ENCODE data around the gene GNL3L. TPM values are rescaled to one million over a fixed set of nuclear protein-coding genes. Genes with fewer than 3 reads are reported as not detected.
"Not testable (repeated sequence)": the region's sequence is repeated elsewhere in the genome, so short reads cannot be mapped to it uniquely, and the experiment has no call there.

Gene GNL3L, protein sequence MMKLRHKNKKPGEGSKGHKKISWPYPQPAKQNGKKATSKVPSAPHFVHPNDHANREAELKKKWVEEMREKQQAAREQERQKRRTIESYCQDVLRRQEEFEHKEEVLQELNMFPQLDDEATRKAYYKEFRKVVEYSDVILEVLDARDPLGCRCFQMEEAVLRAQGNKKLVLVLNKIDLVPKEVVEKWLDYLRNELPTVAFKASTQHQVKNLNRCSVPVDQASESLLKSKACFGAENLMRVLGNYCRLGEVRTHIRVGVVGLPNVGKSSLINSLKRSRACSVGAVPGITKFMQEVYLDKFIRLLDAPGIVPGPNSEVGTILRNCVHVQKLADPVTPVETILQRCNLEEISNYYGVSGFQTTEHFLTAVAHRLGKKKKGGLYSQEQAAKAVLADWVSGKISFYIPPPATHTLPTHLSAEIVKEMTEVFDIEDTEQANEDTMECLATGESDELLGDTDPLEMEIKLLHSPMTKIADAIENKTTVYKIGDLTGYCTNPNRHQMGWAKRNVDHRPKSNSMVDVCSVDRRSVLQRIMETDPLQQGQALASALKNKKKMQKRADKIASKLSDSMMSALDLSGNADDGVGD
- 35.4 and 65.5 TPM in 2 replicates for total RNA-seq

GRCh38 chrX:54529552-54530356, at the start of gene GNL3L:
Gene GNL3L (plus strand): TSS chrX:54530219. CDS start chrX:54532567, 2,348 bp downstream.
- DNase-seq, result peak; percentile 87

GRCh38 chrX:54482839-54483593, 47.0 kb upstream of the GNL3L start:
- DNase-seq, result peak; percentile 13

- no peak for DNase-seq
Observed at GRCh38 chrX:54483946-54484345, 46.1 kb upstream of the GNL3L start.

DNA sequence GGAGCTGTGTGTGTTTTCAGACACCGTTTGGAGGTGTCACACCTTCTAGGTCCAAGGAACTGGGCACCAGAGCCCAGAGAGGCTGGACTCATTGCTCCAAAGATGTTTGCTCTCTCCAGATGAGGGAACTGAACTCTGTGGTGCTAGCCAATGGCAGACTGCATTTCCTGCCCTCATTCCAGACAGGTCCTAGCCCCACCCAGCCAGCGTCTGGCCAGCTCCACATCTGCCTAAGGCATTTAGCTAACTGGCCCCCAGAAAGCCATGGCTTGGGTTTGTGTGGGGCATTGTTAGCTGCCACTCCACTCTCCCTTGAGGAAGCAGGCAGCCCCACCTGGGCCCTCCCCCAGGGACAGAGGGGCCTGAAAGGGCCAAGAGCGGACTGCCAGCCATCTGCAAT, 45.4 kb upstream of the GNL3L start:
- DNase-seq, result no peak

GRCh38 chrX:54489819-54490218, 40.2 kb upstream of the GNL3L start:
- not testable (repeated sequence) for DNase-seq

DNA sequence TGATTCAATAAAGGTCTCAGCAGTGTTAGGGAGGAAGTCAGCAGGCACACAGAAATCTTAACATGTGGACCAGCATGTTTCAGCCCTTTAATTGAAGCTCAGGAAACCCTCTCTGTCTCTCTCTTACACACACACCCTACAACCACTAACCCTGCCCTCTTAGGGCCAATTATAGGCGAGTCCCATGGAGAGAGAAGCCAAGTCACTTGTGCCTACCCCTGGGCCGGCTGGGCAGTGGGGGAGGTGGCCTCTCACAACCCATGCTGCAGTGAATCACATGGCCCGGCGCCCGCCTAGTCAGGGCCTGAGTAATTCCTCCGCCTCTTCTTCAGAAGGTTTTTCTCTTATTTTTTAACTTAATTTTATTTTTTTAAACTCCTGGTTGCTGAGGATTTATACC, 37.7 kb upstream of the GNL3L start:
- DNase-seq, result peak; percentile 49

- no peak for DNase-seq
Observed at GRCh38 chrX:54494166-54494988, 35.6 kb upstream of the GNL3L start.

DNA sequence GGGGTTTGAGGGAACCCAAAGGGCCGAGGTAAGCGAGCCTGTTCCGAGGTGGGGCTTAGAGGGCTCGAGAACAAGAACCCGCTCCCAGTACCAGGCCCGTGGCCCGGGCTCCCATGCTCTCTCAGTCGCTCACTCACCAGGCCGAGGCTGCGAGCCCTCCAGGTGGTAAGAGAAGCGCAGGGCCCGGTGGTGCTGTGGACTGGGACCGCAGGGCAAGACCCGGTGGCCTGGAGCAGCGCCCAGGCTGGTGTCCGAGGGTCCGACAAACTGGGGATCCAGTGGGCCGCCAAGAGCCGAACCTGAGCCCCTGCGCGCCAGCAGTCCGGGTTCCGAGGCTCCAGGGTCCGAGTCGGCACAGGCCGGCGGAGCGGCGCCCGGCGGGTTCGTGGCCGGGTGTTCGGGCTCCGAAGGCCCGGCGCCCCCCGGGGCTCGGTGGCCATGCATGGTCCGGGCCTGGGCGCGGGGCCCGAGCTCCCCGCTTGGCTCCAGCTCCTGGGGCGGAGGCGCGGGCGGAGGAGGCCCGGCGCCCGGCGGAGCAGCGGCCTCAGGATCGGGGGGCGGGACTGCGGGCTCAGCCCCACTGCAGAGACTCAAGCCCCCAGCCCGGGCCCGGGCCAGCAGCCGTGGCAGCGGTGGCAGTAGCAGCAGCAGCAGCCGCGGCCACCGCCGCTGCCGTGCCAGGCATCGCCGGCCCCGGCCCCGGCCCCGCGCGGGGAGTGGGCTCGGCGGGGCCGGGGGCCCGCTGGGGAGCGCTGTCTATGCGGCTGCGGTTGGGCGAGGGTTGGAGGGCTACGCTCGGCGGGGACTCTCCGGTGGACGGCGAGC, 34.8 kb upstream of the GNL3L start:
- peak; percentile 42 for DNase-seq

DNA sequence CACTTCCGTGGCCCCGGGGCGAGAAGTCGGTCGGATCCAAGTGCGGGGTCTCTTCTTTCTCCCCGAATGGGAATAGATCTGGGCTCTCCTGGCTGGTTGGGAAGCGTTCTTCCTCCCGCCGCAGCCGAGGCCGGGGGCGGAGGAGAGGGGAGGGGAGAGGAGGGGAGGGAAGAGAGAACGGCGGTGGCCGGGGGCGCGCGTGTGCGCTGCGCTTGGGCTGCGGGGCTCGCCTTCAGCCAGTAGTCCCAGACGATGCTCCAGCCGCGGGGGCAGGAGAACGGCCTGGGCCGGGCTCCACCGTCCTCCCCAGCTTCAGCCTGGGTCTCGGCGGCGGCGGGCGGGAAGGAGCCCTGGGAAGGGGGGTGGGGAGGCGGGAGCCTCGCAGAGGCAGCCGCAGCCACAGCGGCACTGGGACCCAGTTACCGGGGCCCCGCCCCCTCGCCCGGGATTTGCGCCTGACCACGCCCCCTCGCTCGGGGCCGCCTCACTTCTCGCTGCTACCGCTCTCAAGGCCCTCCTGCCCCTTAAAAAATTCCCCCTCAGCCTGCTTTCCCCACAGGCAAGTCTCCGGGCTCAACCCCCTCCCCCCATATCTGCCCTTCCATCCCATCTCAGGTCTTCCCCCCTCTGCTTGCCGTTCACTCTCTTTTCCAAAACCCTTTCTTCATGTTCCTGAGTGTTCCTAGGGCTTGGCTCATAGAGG, 34.1 kb upstream of the GNL3L start, which contains the start of gene FGD1:
FGD1 (minus strand) TSS at position 421 of the 703 bp plus-strand sequence. CDS start 802 bp downstream, outside the sequence.
- peak; percentile 56 for DNase-seq

GRCh38 chrX:54496517-54496852, 33.5 kb upstream of the GNL3L start:
- DNase-seq, result no peak

DNA sequence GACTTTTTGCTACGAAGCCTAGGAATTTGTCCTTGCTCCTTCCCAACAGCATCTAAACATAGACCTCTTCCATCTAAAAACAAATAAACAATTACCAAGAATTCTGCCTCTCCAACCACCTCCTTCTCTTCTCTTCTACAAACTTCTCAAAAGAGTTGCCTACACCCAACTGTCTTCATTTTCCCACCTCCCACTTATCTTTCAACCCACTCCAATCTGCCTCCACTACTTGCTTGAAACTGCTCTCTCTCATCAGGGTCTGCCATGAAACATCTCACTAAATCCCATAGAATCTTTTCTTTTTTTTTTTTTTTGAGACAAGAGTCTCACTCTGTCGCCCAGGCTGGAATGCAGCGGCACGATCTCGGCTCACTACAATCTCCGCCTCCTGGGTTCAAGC, 33.1 kb upstream of the GNL3L start:
- no peak for DNase-seq

- DNase-seq, result peak; percentile 60
Observed at GRCh38 chrX:54509400-54509799, 20.6 kb upstream of the GNL3L start.

- no peak for DNase-seq
Observed at GRCh38 chrX:54529151-54529550, 868 bp upstream of the GNL3L start.

GRCh38 chrX:54530357-54530900, 410 bp downstream of the GNL3L start:
- DNase-seq, result peak; percentile 13

GRCh38 chrX:54534271-54534670, 4.3 kb downstream of the GNL3L start:
- no peak for DNase-seq

DNA sequence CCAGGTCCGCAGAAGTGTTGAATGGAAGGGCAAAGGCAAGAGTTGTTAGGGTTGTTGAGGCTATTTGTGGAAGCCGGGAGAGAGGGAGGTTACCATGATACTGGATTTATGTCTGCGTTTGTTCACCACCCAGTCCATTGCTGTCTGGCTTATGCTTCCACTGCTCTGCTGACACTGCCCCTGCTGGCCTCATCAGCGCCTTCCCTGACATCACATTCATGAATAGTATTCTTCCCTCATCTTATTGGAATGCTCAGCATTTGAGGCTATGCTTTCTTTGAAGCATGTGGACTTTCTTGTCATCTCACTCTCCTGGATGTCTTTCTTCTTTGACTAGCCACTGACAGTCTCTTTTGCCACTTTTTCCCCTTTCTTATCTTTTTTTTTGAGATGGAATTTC, 10.3 kb downstream of the GNL3L start:
- peak; percentile 10 for DNase-seq

DNA sequence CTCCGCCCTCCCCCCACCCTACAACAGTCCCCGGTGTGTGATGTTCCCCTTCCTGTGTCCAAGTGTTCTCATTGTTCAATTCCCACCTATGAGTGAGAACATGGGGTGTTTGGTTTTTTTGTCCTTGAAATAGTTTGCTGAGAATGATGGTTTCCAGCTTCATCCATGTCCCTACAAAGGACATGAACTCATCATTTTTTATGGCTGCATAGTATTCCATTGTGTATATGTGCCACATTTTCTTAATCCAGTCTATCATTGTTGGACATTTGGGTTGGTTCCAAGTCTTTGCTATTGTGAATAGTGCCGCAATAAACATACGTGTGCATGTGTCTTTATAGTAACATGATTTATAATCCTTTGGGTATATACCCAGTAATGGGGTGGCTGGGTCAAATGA, 12.2 kb downstream of the GNL3L start:
- DNase-seq, result not testable (repeated sequence)

- DNase-seq, result no peak
Observed at GRCh38 chrX:54550821-54551220, 20.8 kb downstream of the GNL3L start.

DNA sequence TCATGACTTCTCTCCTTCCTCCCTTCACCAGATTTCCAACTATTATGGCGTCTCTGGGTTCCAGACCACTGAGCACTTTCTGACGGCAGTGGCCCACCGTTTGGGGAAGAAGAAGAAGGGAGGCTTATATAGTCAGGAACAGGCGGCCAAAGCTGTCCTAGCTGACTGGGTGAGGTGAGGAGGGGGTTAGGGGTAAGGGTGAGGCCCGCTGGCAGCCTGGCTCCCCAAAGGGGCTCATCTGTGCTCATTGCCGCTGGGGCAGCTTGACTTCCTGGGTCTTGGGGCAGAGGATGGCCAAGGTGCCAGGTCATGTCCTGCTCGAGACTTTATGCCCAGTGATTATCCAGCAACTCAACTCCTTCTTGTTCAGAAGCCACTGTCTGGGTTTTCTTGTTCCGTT, 21.8 kb downstream of the GNL3L start:
- no peak for DNase-seq

- not testable (repeated sequence) for DNase-seq
Observed at GRCh38 chrX:54555006-54555405, 25.0 kb downstream of the GNL3L start.

Measured in dermis blood vessel endothelial cell (primary cell).